Vagina (tissue), 2 donors: ENCODE measurements around the gene UBAP2L. TPM values are rescaled to one million over a fixed set of nuclear protein-coding genes. Genes with fewer than 3 reads are reported as not detected.

ENCODE experiments used
- DNase-seq, 2 donors: peaks; one replicate each; pipeline ENCODE4 v3.0.0-alpha.2; 2017; ENCODE audit errors: extremely low spot score in 2 of 2
- H3K27ac ChIP-seq: fragments of 200-600 bp; sonication (generic); one replicate; pipeline ENCODE4 v1.5.1; 2019
- H3K27me3 ChIP-seq: fragments of 200-600 bp; sonication (generic); one replicate; pipeline ENCODE4 v1.5.1; 2019
- H3K36me3 ChIP-seq, 2 donors: fragments of 200-600 bp; sonication (generic); one replicate each; pipeline ENCODE4 v1.5.1; 2017 to 2019
- H3K4me1 ChIP-seq: fragments of 200-600 bp; sonication (generic); one replicate; pipeline ENCODE4 v1.5.1; 2019
- H3K4me3 ChIP-seq, 2 donors: fragments of 200-600 bp; sonication (generic); 1 replicate in 1 of 2; 2 replicates in 1 of 2; pipeline ENCODE4 v1.5.1; 2016 to 2019
- H3K9me3 ChIP-seq: fragments of 200-600 bp; sonication (generic); one replicate; pipeline ENCODE4 v1.5.1; 2019
- POLR2A ChIP-seq, 2 donors: fragments of 450-650 bp; IDR thresholded peaks; one replicate each; pipeline ENCODE4 v1.6.1; 2017; ENCODE audit warnings: antibody characterized with exemption in 2 of 2, mild to moderate bottlenecking in 2 of 2, moderate library complexity in 2 of 2
- POLR2AphosphoS5 ChIP-seq, 2 donors: sonication (generic); formaldehyde crosslinking; IDR thresholded peaks; one replicate each; pipeline ENCODE4 v1.9.0; 2017; ENCODE audit warnings: antibody characterized with exemption in 2 of 2, mild to moderate bottlenecking in 2 of 2, low read depth in 1 of 2; ENCODE audit not compliant: insufficient read depth in 1 of 2
- intact Hi-C: fragments of 100-400 bp; cut with DNase I; formaldehyde crosslinking; loops from one replicate; pipeline ENCODE4 v1.15.1; 2023
- total RNA-seq: library from RNA; depleted of rRNA; stranded (reverse); fragments of >200 nt; gene quantifications from one replicate; pipeline ENCODE4 v1.2.3, GENCODE V29; 2016
- TF ChIP-seq, protein P1 (sequence below), 3 experiments: fragments of 450-650 bp in 2 of 3; fragments of 200-600 bp in 1 of 3; sonication (generic) in 1 of 3; IDR thresholded peaks; one replicate each; pipeline ENCODE4 v1.5.1; 2017 to 2019; ENCODE audit warnings: antibody characterized with exemption in 3 of 3, mild to moderate bottlenecking in 2 of 3, moderate library complexity in 2 of 3

Gene UBAP2L
- total RNA-seq, 1 donor from 2014 or later, result 75.9 TPM

DNA sequence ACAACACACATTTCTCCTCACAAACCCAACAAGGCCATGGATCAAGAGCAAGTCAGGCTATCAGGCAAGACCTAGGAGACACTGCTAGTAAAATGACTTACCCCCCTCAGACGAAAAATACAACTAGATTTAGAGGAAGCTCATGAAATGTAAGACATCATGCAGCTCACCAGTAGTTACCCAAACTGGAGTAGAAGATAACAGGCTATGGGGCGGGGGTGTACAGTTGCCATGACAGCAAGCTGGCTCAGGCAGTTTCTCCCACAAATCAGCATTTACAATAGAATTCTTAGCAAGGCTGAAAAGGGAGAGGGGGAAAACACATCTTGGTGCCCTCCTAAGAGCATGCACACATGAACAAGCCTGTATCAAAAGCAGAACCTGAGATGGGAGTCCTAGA, 42.7 kb upstream of the UBAP2L start:
- TF ChIP-seq, protein P1, sequence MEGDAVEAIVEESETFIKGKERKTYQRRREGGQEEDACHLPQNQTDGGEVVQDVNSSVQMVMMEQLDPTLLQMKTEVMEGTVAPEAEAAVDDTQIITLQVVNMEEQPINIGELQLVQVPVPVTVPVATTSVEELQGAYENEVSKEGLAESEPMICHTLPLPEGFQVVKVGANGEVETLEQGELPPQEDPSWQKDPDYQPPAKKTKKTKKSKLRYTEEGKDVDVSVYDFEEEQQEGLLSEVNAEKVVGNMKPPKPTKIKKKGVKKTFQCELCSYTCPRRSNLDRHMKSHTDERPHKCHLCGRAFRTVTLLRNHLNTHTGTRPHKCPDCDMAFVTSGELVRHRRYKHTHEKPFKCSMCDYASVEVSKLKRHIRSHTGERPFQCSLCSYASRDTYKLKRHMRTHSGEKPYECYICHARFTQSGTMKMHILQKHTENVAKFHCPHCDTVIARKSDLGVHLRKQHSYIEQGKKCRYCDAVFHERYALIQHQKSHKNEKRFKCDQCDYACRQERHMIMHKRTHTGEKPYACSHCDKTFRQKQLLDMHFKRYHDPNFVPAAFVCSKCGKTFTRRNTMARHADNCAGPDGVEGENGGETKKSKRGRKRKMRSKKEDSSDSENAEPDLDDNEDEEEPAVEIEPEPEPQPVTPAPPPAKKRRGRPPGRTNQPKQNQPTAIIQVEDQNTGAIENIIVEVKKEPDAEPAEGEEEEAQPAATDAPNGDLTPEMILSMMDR (IDR thresholded peaks at IDR 0.05), result no peak
- no peak for TF ChIP-seq POLR2AphosphoS5 (IDR thresholded peaks at IDR 0.05; ENCODE audit: insufficient read depth in 1 of 2, low read depth in 1 of 2)
- TF ChIP-seq POLR2A (IDR thresholded peaks at IDR 0.05), result no peak
- DNase-seq, result no peak
- intact Hi-C loops, result no loop called here
- H3K36me3 ChIP-seq, result peaks cover 0 to 22% of the 10 kb centered on the region in 2 donors
- H3K27me3 ChIP-seq, result no peaks in the 10 kb centered on the region
- peak overlapping the region; percentile 6 for H3K27ac ChIP-seq
- no peaks in the 10 kb centered on the region for H3K9me3 ChIP-seq
- peaks cover 67% of the 10 kb centered on the region for H3K4me1 ChIP-seq
- no peak overlapping the region for H3K4me3 ChIP-seq

DNA sequence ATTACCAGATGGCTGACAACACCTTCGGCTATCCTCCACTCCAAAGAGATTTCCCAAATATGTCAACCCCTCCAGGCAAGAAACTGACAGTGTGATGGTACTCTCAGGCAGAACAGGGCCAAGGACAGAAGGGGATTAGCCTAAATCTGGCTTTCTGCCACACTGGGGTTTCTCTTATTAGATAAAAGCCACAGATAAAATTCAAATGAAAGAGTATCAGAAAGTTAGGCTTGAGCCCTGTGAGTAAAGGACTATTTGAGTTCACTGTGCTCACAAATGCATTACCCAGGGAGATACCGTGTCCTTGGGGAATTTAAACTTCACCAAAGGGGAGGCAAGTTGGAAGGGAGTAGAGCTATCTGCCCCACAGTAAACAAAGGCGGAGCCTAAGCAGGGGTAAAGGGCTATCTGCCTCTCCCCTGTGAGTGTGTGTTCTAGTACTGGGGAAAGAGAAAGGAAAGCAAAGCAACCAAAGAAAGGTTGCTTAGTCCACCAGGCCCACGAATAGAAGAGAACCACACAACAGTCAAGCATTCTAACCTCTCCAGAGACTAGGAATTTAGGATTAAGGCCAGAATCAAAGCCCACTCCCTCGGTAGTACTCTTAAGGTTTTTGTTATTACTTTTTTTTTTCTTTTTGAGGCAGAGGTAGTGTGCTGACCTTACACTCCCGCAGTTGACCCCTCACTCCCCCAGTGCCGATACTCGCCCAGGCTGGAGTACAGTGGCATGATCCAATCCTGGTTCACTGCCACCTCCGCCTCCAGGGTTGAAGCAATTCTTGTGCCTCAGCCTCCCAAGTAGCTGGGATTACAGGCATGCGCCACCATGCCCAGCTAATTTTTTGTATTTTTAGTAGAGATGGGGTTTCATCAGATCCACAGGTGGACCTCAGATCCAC, 41.6 kb upstream of the UBAP2L start:
- DNase-seq, result no peak
- peak overlapping the region; percentile 6 for H3K27ac ChIP-seq
- no peaks in the 10 kb centered on the region for H3K9me3 ChIP-seq
- H3K4me1 ChIP-seq, result peaks cover 67% of the 10 kb centered on the region
- TF ChIP-seq POLR2A (IDR thresholded peaks at IDR 0.05) (no peak), POLR2AphosphoS5 (IDR thresholded peaks at IDR 0.05; ENCODE audit: insufficient read depth in 1 of 2, low read depth in 1 of 2) (no peak)
- TF ChIP-seq, protein P1 (IDR thresholded peaks at IDR 0.05), result no peak
- intact Hi-C loops, result no loop called here
- peaks cover 0 to 12% of the 10 kb centered on the region in 2 donors for H3K36me3 ChIP-seq
- no peaks in the 10 kb centered on the region for H3K27me3 ChIP-seq
- H3K4me3 ChIP-seq, result no peak overlapping the region

DNA sequence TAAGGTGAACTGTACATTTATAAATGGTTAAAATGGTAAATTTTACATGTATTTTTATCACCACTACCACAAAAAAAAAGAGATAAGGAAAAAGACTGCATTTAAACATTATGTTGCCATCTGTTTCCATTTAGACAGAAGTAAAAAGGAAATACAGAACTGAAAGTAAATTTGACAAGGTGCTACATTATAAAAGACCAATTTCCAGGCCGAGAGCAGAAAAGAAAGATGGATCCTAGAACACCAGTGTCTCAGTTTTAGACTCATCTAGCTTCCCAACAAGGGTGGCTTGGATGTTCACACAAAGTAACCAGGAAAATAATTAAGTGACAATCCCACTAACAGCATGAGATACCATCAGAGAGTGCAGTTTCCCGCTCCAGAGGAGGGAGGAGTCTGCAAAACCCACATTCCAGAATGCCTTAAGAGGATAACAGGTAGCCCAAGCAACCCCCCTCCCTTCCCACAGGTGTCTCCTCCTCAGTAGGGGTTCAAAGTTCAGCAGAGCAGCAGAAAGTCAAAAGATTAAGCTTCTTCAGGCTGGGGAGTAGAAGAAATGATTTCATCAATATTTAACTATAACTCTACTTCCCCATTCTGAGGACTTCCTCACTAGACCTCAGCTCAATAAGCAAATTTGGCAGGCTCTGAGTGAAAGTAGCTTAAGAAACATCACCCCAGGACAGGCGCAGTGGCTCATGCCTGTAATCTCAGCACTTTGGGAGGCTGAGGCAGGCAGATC, 40.6 kb upstream of the UBAP2L start:
- TF ChIP-seq POLR2A (IDR thresholded peaks at IDR 0.05), result no peak
- no peak for TF ChIP-seq POLR2AphosphoS5 (IDR thresholded peaks at IDR 0.05; ENCODE audit: insufficient read depth in 1 of 2, low read depth in 1 of 2)
- TF ChIP-seq, protein P1 (IDR thresholded peaks at IDR 0.05), result no peak
- Histone ChIP-seq H3K9me3 (no peaks in the 10 kb centered on the region), H3K27me3 (no peaks in the 10 kb centered on the region), H3K4me3 (no peak overlapping the region), H3K27ac (no peak overlapping the region), H3K36me3 (peaks cover 0 to 7% of the 10 kb centered on the region in 2 donors), H3K4me1 (peaks cover 67% of the 10 kb centered on the region)
- intact Hi-C loops, result no loop called here
- DNase-seq, result no peak

DNA sequence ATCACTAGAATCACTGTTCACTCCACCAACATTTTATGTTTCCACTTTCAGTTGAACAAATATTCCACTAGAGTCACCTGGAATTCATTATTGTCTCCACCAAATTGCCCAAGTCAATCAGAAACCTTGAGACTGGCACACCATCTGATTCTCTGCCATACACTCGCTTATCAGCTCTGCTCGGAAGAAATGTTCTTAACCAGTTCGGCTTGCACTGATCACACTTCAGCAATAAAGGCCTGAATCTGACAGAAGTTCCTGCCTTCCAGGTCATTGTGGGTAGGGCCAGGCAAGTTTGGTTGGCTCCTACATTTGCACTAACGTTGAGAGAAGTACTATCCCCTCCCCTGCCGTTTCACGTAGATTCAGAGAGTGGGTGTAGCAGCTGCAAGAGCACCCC, 38.8 kb upstream of the UBAP2L start:
- DNase-seq, result no peak
- H3K36me3 ChIP-seq, result no peaks in the 10 kb centered on the region
- intact Hi-C loops, result loop anchor here (2.0 kb wide), 1 partner anchor 39 kb away; the partner anchor contains the start of gene UBAP2L
- peak overlapping the region; percentile 84 to 88 for H3K4me3 ChIP-seq
- no peaks in the 10 kb centered on the region for H3K9me3 ChIP-seq
- no peaks in the 10 kb centered on the region for H3K27me3 ChIP-seq
- no peak for TF ChIP-seq POLR2A (IDR thresholded peaks at IDR 0.05)
- TF ChIP-seq, protein P1 (IDR thresholded peaks at IDR 0.05), result no peak
- TF ChIP-seq POLR2AphosphoS5 (IDR thresholded peaks at IDR 0.05; ENCODE audit: insufficient read depth in 1 of 2, low read depth in 1 of 2), result no peak
- H3K27ac ChIP-seq, result peak overlapping the region; percentile 94
- peaks cover 52% of the 10 kb centered on the region for H3K4me1 ChIP-seq
